ENCODE data around the gene VGF.

Gene VGF

GRCh38 chr7:101185258-101185839 is 20.0 kb upstream of the VGF start:
- no peak for DNase-seq

DNA sequence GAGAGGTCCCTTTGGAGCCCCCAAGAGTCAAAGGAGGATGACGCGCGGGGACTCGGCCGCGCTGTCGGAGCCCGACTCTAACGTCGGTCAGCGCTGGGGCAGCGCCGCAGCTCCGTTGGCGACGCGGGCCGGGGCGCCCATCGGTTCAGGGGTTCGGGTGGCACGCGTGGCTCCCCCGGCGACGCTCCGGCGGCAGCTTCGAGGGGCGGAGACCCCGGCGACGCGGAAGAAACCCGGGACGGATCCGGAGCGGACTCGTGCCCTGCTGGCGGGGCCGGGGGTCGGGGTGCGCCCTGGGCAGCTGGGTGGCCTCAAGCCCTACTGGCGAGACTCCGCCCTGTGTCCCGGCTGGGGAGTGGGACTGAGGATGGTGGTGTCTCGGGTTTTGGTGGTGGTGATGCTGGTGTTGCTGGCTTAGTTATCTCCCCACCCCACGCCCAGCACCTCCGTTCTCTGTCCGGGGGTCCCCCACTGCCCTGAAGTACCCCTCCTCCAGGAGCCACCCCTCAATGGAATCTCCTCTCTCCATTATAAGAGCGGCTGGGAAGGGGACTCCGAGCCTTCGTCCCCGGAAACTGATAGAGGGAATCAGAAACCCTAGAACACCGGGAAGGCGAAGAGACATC is 14.9 kb upstream of the VGF start, which contains the start of gene NAT16:
Gene NAT16, minus strand, starts transcription at position 164 of the 626 bp plus-strand sequence. CDS start 5,486 bp downstream, outside the sequence.
- DNase-seq: no peak

DNA sequence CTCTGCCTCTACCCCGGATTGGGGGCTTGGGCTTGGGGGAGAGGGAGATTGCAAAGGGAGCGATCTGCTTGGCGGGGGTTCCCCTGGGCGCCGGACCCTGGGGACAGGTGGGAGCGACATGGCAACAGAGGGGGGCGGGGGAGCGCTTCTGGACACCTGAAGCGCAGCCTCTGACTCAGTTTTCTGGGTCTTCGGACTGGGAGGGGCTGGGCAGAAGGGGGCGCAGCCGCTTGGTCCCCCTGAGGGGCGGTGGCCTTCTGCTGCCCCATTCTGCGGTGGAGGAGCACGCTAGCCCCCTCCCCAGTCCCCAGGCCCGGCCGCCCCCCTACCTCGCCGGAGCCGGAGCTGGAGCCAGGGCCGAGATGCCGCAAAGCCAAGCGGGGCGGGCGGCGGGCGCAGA is 14.3 kb upstream of the VGF start:
- no peak for DNase-seq

GRCh38 chr7:101179117-101179516 is 13.7 kb upstream of the VGF start:
- DNase-seq: no peak

- no peak for DNase-seq
Observed at GRCh38 chr7:101177644-101178043, 12.3 kb upstream of the VGF start.

DNA sequence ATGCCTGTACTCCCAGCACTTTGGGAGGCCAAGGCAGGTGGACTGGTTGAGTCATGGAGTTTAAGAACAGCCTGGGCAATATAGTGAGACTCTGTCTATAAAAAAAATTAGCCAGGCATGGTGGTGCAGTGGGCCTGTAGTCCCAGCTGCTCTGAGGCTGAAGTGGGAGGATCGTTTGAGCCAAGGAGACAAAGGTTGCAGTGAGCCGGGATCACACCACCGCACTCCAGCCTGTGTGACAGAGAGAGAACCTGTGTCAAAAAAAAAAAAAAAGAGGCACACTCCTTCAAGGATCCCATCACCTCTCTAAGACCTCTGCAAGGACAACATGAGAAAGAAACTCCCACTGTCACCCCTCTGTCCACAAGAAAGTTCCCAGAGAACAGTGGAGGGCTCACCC is 10.3 kb upstream of the VGF start:
- no peak for DNase-seq

DNA sequence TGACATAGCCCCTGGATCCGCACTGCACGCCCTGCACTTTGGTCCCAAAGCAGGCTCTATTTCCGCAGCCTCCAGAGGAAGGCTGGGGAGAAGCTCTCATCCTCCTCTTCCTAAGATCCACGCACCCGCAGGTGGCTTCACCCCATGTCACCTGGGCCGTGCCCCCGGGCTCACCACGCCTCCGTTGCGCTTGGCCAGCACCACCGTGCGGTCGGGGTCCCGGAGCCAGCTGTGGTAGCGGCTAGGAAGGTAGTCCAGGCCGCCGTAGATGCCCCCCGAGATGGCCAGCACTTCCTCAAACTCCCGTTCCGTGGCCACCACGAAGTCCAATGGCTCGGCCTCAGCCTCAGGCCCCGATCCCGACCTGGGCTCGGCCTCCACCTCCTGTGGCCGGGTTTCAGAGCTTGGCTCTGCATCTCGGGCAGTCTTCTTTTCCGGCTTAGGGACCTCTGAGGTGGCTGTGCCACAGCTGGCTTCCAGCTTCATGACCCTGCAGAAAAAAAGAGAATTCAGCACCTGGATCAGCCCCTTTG is 9.0 kb upstream of the VGF start:
- no peak for DNase-seq

GRCh38 chr7:101173752-101174244 is 8.4 kb upstream of the VGF start:
- DNase-seq: peak; percentile 63 to 77

GRCh38 chr7:101172854-101173751 is 7.7 kb upstream of the VGF start:
- no peak for DNase-seq

DNA sequence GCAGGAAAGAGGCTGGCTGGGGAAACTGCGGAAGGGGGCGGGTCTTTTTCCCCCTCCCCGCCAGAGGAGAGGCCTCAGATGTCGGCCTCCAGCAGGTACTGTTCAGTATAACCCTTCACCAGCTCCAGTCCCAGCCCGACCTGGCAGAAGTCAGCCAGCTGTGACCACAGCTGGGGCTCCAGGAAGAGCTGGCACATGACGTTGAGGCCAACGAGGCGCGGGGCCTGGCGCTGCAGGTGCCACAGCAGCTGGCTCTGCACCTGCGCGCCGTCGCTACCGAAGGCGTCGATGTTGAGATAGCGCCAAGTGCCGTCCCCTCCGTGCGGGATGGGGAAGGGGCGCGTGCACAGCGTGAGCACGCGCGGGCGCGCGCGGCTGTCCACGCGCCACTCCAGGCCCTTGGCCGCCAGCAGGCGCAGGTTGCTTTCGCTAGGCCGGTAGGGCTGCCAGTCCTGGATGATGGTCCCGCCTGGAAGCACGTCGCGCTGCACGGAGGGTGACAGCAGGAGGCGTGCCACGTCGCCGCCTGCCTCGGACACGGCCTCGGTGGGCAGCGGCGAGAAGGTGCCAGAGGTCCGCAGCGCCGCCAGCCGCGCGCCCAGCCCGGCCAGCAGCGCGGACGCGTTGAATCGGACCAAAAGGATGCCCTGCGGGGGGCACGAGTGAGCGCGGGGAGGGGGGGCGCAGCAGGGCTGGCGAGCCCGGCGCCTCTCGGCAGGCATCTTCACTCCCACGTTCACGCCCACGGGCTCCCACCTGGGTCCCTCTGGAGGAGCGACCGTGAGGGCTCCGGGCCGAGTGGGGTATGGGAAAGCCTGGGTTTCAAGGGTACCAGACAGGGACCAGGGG is 6.9 kb upstream of the VGF start:
- no peak for DNase-seq

GRCh38 chr7:101171442-101171837 is 6.1 kb upstream of the VGF start:
- no peak for DNase-seq

GRCh38 chr7:101170617-101171441 is 5.5 kb upstream of the VGF start:
- DNase-seq: no peak

GRCh38 chr7:101169838-101170551 is 4.6 kb upstream of the VGF start:
- DNase-seq: peak; percentile 77 to 86

DNA sequence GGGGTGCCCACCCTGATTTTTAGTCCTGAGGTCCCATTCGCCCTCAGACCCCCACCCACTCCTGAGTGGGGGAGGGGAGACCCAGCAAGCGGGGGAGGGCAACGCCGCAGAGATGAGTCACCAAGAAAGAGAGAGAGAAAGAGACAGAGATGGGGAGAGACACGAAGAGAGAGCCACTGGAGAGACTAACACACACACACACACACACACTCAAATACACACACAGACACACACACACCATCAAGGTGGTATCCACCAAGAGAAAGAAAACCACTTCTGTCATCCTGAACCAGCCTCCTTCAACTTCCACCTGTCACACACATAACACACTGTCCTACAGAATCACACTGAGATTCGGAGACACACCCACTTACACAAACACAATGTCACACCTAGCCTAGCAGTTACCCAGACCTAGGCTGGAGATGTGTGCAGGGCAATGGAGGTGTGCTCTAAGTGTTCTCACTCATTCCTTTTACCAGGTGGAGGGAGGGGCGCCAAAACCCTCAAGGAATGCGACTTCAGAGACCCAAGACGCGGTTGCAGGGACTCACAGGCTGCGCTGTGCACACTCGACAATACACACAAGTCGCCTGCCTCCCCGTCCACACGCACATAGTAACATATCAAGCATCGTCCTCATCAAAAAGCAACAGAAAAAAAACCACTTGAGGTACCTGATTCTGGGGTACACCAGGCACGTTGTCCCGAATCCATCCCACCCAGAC is 3.9 kb upstream of the VGF start:
- no peak for DNase-seq

DNA sequence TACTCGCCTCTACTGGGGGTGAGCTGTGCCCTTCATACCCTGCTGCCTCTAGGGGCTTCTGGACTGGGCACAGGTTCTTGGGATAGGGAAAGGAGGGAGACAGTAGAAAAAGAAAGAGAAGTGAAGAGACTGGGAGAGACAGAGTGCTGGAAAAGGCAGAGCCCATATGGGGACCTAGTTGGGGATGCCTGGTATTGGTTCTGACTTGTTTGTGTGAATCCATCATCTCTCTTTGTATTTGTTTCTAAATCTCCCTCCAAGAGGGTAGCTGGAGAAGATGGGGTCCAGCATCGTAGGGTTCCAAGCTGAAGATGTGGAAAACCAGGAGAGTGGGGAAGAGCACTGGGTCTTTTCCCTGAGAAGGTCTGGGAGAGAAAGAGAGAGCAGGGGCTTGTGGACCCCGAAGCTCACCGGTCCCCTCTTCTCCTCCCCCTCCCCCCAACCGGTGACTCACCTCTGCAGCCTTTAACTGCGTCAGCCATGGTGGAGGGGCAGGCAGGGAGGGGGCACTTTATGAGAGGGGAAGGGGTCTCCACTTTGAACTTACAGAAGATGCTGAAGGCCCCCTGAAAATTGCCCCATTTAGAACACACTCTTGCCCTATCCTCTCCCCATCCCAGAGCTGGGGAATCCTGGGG is 3.2 kb upstream of the VGF start:
- no peak for DNase-seq

- no peak for DNase-seq
Observed at GRCh38 chr7:101167645-101168411, 2.5 kb upstream of the VGF start.

- DNase-seq: no peak
Observed at GRCh38 chr7:101166909-101167644, 1.7 kb upstream of the VGF start.

DNA sequence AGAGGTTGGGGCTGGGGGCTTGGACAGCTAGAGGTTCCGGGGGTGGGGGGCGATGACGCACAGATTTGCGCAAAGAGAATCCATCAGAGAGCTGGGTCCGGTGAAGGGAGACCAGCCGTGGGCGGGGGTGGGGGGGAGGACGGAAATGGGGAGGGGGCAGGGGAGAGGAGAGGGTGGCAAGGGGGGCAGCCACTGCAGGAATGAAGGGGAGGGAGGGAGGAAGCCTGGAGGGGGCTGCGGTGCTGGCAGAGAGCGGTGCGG is 1.2 kb upstream of the VGF start:
- no peak for DNase-seq

All from stimulated activated CD4-positive, alpha-beta T cell treated with anti-CD3 and anti-CD28 coated beads, Interleukin-2, amount 100 ng/mL, for 48 hours (primary cell).